ENCODE results near the gene VAT1L.
"Not testable (repeated sequence)": the region's sequence is repeated elsewhere in the genome, so short reads cannot be mapped to it uniquely, and the experiment has no call there.

The VAT1L gene

GRCh38 chr16:77963185-77964044 is 175.1 kb downstream of the VAT1L start:
- DNase-seq, result no peak

DNA sequence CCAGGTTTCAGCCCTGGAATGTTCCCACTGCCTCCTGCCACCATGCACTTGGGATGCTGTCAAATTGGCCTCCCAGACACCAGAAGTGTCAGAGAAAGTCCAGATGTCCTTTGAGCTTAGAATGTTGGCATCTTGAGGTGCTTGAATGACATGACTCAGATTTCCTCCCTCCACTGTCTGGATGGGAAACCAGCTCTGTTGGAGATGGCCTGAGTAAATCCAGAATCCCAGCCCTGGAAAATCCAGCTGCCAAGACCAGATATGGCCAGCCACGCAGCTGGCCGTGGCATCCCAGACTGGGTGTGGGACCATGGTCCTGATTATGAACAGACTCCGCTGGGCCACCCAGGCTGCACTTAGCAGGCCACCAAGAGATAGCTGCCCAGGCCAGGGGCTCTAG is 177.0 kb downstream of the VAT1L start:
- DNase-seq, result no peak

DNA sequence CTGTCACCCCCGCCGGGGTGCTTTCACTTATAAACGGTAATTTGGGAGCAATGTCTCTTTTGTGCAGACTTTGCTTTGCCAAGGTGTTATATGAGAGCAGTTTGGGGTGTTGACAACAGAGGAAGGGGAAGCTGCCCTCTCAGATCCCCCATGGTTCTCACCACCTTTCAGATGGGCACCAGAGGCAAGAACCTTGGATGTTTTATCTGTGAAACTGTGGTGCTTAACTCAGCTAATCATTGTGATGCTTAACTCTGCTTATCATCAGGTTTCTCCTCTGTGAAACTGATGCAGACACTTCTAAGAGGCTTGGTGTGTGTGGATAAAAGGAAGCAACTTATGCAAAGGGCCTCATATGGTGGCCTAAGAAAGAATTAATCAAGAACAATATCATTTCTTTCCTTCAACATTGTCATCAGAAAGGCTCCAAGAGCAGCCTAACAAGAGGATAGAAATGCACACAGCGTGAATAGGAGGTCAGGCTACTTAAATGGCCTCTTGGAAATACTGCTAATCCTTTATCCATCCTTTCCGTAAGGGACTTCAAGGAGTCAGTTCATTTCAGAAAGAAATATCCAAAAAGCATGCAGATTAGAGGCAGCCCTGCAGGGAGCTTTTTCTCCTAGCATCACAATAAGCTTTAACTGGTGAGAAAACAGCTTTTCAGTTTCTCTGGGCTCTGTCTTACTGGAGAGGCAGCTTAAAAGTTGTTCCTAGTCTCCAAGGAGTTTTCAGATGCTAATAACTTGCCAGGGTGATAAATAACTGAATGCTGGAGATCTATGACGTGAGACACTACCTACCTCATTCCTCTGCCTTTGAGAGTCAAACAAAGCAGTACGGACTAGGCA is 178.9 kb downstream of the VAT1L start:
- DNase-seq, result no peak

DNA sequence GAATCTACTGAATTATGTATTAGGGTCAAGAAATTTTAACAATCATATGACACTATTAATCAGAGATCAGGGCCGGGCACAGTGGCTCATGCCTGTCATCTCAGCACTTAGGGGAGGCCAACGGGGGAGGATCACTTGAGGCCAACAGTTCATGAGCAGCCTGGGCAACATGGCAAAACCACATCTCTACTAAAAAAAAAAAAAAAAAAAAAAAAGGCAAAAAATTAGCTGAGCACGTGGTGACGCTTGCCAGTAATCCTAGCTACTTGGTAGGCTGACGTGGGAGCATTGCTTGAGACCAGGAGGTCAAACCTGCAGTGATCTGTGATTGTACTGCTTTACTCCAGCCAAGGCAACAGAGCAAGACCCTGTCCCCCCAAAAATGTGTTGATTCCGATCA is 181.5 kb downstream of the VAT1L start:
- DNase-seq, result no peak

GRCh38 chr16:77970371-77970770 is 182.0 kb downstream of the VAT1L start:
- no peak for DNase-seq

DNA sequence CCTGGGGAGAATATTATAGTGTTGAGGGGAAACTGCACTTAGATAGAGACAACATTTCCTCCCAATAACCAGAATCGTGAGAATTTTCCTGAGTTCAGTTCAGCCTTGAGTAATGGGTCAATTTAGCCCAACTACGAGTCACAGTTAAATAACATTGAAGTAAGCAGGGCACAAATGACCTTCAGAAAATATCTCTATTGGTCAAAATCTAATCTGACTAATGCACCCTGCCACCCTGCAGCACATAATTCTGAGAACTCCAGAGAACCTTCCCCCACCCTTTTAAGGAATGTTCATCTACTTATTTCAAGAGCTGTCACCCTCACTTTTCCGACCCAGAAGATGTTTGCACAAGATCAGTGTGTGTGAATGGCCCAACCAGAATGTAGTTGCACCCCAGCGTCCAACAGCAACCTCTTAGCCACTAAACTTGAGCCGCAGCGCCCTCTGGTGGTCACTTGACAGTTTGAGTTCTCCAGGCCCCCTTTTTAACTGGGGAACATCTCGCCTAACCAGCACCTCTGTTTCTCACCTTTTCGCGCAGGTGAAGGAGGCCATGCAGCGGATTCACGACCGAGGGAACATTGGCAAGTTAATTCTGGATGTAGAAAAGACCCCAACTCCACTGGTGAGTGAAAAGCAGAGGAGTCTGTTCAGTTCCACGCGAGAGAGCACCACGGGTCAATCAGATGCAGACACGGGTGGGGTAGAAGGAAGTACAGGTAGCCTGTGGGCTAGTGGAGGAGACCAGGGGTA is 183.1 kb downstream of the VAT1L start:
- DNase-seq, result no peak

DNA sequence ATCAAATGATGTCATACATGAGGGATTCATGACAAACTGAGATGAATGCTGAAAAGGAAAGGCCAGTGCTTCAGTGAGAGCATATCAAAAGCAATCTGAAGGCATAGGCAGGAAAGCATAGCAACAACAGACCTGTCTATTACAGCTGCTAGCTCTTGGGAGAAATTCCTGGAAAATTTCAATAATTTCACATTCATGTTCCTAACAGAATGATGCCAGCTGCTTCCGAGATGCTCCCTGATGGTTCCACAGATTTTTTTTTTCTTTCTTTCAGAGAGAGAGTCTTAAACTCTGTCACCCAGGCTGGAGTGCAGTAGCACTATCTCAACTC is 183.7 kb downstream of the VAT1L start:
- no peak for DNase-seq

GRCh38 chr16:77974883-77975282 is 186.5 kb downstream of the VAT1L start:
- DNase-seq, result no peak

DNA sequence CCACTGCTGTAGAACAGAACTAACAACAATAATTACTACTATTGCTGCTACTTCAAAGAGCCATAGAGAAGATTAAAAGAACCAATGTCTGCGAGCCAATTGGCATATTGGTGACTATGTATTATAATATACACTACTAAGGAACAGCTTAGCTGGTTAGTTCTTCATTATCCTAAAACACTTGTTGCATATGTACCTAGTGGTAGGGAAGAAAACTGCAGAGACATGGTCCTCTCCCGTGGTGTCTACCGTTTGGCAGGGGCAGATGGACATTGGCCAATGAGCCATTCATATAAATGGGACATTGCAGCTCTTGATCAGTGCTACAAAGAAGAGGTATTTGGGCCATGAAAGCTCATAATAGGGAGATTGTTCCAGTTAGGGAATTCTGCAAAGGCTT is 187.6 kb downstream of the VAT1L start:
- DNase-seq, result no peak

GRCh38 chr16:77977339-77977738 is 189.0 kb downstream of the VAT1L start:
- DNase-seq, result no peak

GRCh38 chr16:77985111-77985510 is 196.7 kb downstream of the VAT1L start:
- no peak for DNase-seq

GRCh38 chr16:77986011-77986740 is 197.8 kb downstream of the VAT1L start:
- no peak for DNase-seq

- no peak for DNase-seq
Observed at GRCh38 chr16:77987810-77988209, 199.4 kb downstream of the VAT1L start.

GRCh38 chr16:77989846-77990245 is 201.5 kb downstream of the VAT1L start:
- DNase-seq, result no peak

- DNase-seq, result no peak
Observed at GRCh38 chr16:77991701-77992100, 203.3 kb downstream of the VAT1L start.

DNA sequence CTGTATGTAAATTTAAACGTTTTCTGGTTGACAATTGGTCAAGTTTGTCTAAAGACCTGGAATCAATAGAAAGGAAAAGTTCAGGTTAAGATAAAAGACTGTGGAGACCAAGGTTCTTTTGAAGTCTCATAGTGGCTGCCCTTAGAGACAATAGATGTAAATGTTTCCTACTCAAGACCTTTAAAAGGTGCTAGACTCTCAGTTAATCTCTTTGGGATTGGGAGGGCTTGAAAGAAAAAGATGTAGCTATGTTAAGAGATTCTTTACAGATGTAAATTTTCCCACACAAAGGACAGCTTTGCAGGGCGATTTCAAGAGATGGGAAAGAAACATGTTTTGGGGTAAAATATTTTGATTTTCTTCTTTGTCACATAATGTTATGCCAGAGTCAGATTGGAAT is 204.0 kb downstream of the VAT1L start:
- DNase-seq, result not testable (repeated sequence)

GRCh38 chr16:77993111-77993985 is 205.0 kb downstream of the VAT1L start:
- DNase-seq, result no peak

- no peak for DNase-seq
Observed at GRCh38 chr16:77995843-77996455, 207.6 kb downstream of the VAT1L start.

DNA sequence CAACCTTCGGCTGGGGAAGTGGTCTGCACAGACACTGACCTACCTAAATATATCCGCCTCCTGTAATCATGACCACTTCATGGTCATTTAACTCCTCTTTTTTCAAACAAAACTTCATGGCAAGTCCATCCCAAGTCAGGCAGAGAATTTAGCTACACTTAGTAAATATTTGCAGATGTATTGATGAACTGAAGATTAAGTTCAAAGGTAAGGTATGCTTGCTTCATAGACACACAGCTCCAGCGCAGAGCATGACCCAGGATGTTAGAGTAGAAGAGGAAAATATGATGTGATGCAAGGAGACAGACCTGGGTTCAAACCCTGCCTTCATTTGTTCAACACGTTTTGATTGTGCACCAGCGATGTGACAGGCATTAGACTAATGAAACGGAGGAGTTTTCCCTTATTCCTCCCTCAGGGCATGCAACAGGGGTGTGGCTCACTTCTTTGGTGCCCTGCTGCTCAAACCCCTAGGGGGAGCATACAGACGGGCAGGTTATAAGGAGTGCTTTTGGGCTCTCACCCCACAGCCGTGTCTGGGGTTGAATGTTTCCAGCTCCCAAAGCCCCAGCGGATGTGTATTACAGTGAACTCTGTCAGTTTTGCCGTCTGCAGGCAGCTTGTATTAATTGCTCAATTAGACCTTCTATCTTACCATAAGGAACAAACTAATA is 210.1 kb downstream of the VAT1L start:
- DNase-seq, result no peak

- DNase-seq, result no peak
Observed at GRCh38 chr16:78001451-78002025, 213.2 kb downstream of the VAT1L start.
